HUES6 (cell line): ENCODE results near the gene PHRF1.

Experiments
- H3K27ac ChIP-seq: 2 replicates; pipeline ENCODE4 v1.7.0; 2013; ENCODE audit warnings: low read depth, mild to moderate bottlenecking, low read length, inconsistent platforms
- H3K27me3 ChIP-seq: 2 replicates; pipeline ENCODE4 v1.6.1; 2013; ENCODE audit warnings: low read length; ENCODE audit not compliant: control insufficient read depth, insufficient read depth
- H3K36me3 ChIP-seq: 2 replicates; pipeline ENCODE4 v1.6.1; 2013; ENCODE audit warnings: low read length; ENCODE audit not compliant: control insufficient read depth, insufficient read depth
- H3K4me1 ChIP-seq: 2 replicates; pipeline ENCODE4 v1.6.1; 2013; ENCODE audit warnings: low read length; ENCODE audit not compliant: control insufficient read depth, insufficient read depth
- H3K4me3 ChIP-seq: 2 replicates; pipeline ENCODE4 v1.5.1; 2013; ENCODE audit warnings: low read depth, low read length
- H3K9ac ChIP-seq: one replicate; pipeline ENCODE4 v1.6.1; 2013; ENCODE audit warnings: mild to moderate bottlenecking, low read length
- H3K9me3 ChIP-seq: 2 replicates; pipeline ENCODE4 v1.6.1; 2013; ENCODE audit warnings: low read depth, low read length; ENCODE audit not compliant: control insufficient read depth, insufficient read depth

The PHRF1 gene

GRCh38 chr11:584287-584686, 8.0 kb downstream of the PHRF1 start:
- H3K27me3 ChIP-seq, result no peaks in the 10 kb centered on the region
- no peak overlapping the region for H3K9ac ChIP-seq
- H3K4me3 ChIP-seq, result no peak overlapping the region
- no peaks in the 10 kb centered on the region for H3K4me1 ChIP-seq
- H3K36me3 ChIP-seq, result peaks cover 61% of the 10 kb centered on the region
- no peaks in the 10 kb centered on the region for H3K9me3 ChIP-seq
- H3K27ac ChIP-seq, result no peak overlapping the region

DNA sequence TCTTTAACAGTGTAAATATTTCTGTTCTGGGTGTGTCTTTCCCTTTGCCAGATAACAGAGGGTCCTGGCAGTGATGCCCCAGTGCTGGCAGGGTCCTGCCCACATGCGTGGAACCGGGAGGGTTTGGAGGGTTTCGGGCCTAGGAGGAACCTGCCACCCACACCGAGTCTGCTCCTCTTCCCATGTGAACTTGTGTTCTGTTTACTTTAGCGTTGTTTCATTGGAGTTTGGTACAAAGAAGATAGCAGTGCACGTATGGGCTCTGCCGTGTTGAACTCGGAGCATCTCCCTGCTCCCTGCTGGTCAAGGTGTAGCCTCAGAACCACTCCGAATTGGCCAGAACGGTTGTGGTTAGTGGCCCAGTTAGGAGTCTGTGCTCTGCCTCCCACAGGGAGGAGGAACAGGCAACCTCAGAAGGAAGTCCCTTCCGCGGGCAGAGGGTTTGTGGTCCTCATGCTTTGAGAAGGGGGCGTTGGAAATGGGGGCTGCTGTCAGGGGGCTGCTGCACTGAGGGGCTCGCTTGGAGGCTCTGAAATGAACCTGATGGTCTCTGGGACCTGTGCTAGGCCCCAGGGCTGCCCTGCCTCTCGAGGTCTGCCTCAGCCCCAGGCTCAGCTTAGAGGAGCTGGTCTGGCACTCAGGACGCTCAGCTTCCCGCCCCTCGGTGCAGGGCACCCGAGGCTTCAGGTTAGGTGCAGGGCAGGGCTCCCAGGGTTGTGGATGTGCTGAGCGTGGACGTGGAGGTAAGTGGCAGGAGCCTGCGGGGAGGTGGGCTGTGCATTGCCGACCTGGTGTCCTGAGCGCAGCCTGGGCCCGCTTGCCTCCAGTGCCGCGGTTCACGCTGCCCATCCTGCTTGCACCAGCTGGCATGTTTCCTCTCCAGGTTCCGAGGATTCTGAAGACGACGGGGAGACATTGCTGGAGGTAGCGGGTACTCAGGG, 10.4 kb downstream of the PHRF1 start:
- H3K27ac ChIP-seq, result no peak overlapping the region
- H3K9ac ChIP-seq, result no peak overlapping the region
- no peaks in the 10 kb centered on the region for H3K4me1 ChIP-seq
- no peaks in the 10 kb centered on the region for H3K27me3 ChIP-seq
- peaks cover 77% of the 10 kb centered on the region for H3K36me3 ChIP-seq
- no peak overlapping the region for H3K4me3 ChIP-seq
- no peaks in the 10 kb centered on the region for H3K9me3 ChIP-seq

GRCh38 chr11:587546-587945, 11.3 kb downstream of the PHRF1 start:
- no peaks in the 10 kb centered on the region for H3K27me3 ChIP-seq
- no peaks in the 10 kb centered on the region for H3K9me3 ChIP-seq
- H3K27ac ChIP-seq, result no peak overlapping the region
- H3K4me3 ChIP-seq, result no peak overlapping the region
- peaks cover 75% of the 10 kb centered on the region for H3K36me3 ChIP-seq
- H3K4me1 ChIP-seq, result no peaks in the 10 kb centered on the region
- no peak overlapping the region for H3K9ac ChIP-seq

DNA sequence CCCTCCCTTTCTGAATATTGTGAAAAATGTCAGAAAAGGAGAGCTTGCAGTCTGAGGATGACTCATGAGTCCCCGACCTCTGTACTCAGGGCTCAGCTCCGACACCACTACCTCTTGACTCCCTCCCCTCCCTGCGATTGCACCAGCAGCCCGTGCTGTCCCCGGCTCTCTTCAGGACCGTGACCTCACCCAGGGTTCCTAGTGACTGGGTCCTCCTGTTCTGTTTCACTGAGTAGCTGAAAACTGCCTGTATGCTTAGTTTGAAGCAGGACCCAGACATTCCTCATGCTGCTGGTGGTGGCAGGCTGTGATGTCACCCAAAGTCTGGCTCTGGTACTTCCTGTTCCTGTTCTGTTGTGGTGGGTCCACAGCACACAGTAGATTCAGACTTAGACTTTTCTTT, 11.7 kb downstream of the PHRF1 start:
- Histone ChIP-seq H3K27ac (no peak overlapping the region), H3K36me3 (peaks cover 79% of the 10 kb centered on the region), H3K9me3 (no peaks in the 10 kb centered on the region), H3K4me3 (no peak overlapping the region), H3K9ac (no peak overlapping the region), H3K27me3 (no peaks in the 10 kb centered on the region), H3K4me1 (no peaks in the 10 kb centered on the region)

- Histone ChIP-seq H3K27ac (no peak overlapping the region), H3K36me3 (peaks cover 85% of the 10 kb centered on the region), H3K4me1 (no peaks in the 10 kb centered on the region), H3K27me3 (no peaks in the 10 kb centered on the region), H3K9me3 (no peaks in the 10 kb centered on the region), H3K9ac (no peak overlapping the region), H3K4me3 (no peak overlapping the region)
Observed at GRCh38 chr11:589798-590197, 13.5 kb downstream of the PHRF1 start.

DNA sequence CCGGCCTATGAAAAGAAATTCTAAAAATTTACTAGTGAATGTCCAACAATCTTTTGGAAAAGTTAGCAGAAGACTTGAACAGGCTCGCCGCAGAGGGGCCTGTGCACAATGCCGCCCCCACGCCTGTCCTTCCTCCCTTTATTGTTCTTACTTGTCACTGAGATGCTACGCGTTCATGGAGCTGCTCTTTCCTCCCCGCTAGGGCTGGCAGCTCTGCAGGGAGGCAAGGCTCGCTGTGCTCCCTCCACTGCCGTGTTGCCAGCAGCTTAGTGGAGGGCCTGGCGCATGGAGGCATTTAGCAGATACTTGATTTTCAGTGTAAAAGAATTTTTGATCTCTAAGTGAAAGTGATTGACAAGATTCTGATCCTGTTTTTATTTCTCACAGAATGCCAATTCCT, 14.7 kb downstream of the PHRF1 start:
- Histone ChIP-seq H3K27ac (no peak overlapping the region), H3K4me3 (no peak overlapping the region), H3K9ac (no peak overlapping the region), H3K36me3 (peaks cover 94% of the 10 kb centered on the region), H3K4me1 (no peaks in the 10 kb centered on the region), H3K27me3 (no peaks in the 10 kb centered on the region), H3K9me3 (no peaks in the 10 kb centered on the region)

- H3K4me1 ChIP-seq, result no peaks in the 10 kb centered on the region
- H3K9ac ChIP-seq, result no peak overlapping the region
- no peak overlapping the region for H3K27ac ChIP-seq
- peaks cover 93% of the 10 kb centered on the region for H3K36me3 ChIP-seq
- H3K9me3 ChIP-seq, result no peaks in the 10 kb centered on the region
- no peak overlapping the region for H3K4me3 ChIP-seq
- H3K27me3 ChIP-seq, result no peaks in the 10 kb centered on the region
Observed at GRCh38 chr11:592501-592900, 16.2 kb downstream of the PHRF1 start.

GRCh38 chr11:592918-593317, 16.6 kb downstream of the PHRF1 start:
- Histone ChIP-seq H3K27me3 (no peaks in the 10 kb centered on the region), H3K4me1 (no peaks in the 10 kb centered on the region), H3K27ac (no peak overlapping the region), H3K36me3 (peaks cover 93% of the 10 kb centered on the region), H3K4me3 (no peak overlapping the region), H3K9ac (no peak overlapping the region), H3K9me3 (no peaks in the 10 kb centered on the region)

DNA sequence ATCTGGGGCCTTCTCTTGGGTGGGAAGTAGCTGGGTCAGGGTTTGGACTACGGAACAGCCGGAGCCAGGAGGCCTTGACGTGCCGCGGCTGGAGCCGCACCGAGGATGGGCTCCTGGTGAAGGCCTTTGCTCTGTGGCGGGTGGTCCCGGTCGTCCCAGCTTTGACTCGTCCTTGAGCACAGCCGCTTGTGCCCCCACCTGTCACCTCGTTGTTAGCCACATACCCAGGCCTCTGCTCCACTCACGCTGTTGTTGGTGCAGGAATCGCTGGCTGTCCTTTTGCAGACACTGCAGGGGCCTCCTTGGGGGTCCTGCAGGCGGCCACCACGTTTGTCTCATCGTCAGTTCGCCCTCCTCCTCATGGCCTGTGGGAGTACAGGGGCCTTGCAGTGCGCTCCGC, 17.1 kb downstream of the PHRF1 start:
- Histone ChIP-seq H3K36me3 (peaks cover 93% of the 10 kb centered on the region), H3K9ac (no peak overlapping the region), H3K4me3 (no peak overlapping the region), H3K4me1 (no peaks in the 10 kb centered on the region), H3K27me3 (no peaks in the 10 kb centered on the region), H3K9me3 (no peaks in the 10 kb centered on the region), H3K27ac (no peak overlapping the region)

GRCh38 chr11:595400-595799, 19.1 kb downstream of the PHRF1 start:
- no peaks in the 10 kb centered on the region for H3K27me3 ChIP-seq
- H3K4me1 ChIP-seq, result no peaks in the 10 kb centered on the region
- H3K36me3 ChIP-seq, result peaks cover 90% of the 10 kb centered on the region
- H3K27ac ChIP-seq, result no peak overlapping the region
- H3K9ac ChIP-seq, result no peak overlapping the region
- H3K4me3 ChIP-seq, result no peak overlapping the region
- H3K9me3 ChIP-seq, result no peaks in the 10 kb centered on the region

DNA sequence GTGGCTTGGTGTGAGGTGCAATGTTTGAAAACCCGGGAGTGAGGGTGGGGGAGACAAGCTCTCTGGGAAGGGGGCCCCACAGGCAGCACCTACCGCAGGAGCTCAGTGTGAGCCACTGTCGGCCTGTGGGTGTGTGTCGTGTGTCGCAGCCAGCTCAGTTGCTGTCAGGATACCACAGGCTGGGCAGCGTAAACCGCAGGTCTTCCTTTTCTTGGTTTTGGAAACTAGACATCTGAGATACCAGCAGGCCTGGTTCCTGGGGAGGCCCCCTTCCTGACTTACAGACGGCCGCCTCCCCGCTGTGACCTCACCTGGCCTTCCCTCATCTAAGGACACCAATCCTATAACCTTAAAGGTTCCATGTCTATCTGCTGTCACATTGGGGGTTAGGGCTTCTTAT, 20.1 kb downstream of the PHRF1 start:
- peaks cover 88% of the 10 kb centered on the region for H3K36me3 ChIP-seq
- H3K9ac ChIP-seq, result no peak overlapping the region

More for the DNA sequence above, 20.1 kb downstream of the PHRF1 start:
- Histone ChIP-seq H3K4me3 (no peak overlapping the region), H3K27ac (no peak overlapping the region), H3K9me3 (no peaks in the 10 kb centered on the region), H3K27me3 (no peaks in the 10 kb centered on the region), H3K4me1 (no peaks in the 10 kb centered on the region)
